IPS-20b (cell line): Measurements from ENCODE around the gene DAB2.

Experiments used
- H3K27ac ChIP-seq: one replicate; pipeline ENCODE4 v1.5.1; 2013; ENCODE audit warnings: low read length
- H3K27me3 ChIP-seq: 2 replicates; pipeline ENCODE4 v1.6.1; 2013; ENCODE audit warnings: mild to moderate bottlenecking, low read length, inconsistent platforms; ENCODE audit not compliant: insufficient read depth
- H3K36me3 ChIP-seq: 2 replicates; pipeline ENCODE4 v1.6.1; 2013; ENCODE audit warnings: low read depth, mild to moderate bottlenecking, inconsistent platforms, low read length, moderate library complexity; ENCODE audit not compliant: insufficient read depth
- H3K4me1 ChIP-seq: 2 replicates; pipeline ENCODE4 v1.6.1; 2013; ENCODE audit warnings: mild to moderate bottlenecking, control low read depth, inconsistent platforms, low read length, moderate library complexity; ENCODE audit not compliant: insufficient read depth
- H3K4me3 ChIP-seq: 2 replicates; pipeline ENCODE4 v1.5.1; 2013; ENCODE audit warnings: mild to moderate bottlenecking, low read length, inconsistent platforms
- H3K9ac ChIP-seq: 2 replicates; pipeline ENCODE4 v1.6.1; 2013; ENCODE audit warnings: low read depth, mild to moderate bottlenecking, inconsistent platforms, low read length, moderate library complexity
- H3K9me3 ChIP-seq: 2 replicates; pipeline ENCODE4 v1.6.1; 2013; ENCODE audit warnings: mild to moderate bottlenecking, low read depth, low read length, inconsistent platforms; ENCODE audit not compliant: insufficient read depth

Gene DAB2

GRCh38 chr5:39461007-39461682, 36.4 kb upstream of the DAB2 start:
- H3K36me3 ChIP-seq: no peaks in the 10 kb centered on the region
- no peaks in the 10 kb centered on the region for H3K4me1 ChIP-seq
- no peaks in the 10 kb centered on the region for H3K9me3 ChIP-seq
- peaks cover 4% of the 10 kb centered on the region; the same call in 1 of the 2 replicates for H3K27me3 ChIP-seq
- no peak overlapping the region for H3K27ac ChIP-seq
- H3K9ac ChIP-seq: no peak overlapping the region
- no peak overlapping the region for H3K4me3 ChIP-seq

GRCh38 chr5:39459907-39460306, 35.1 kb upstream of the DAB2 start:
- H3K4me3 ChIP-seq: no peak overlapping the region
- no peaks in the 10 kb centered on the region for H3K36me3 ChIP-seq
- peaks cover 4% of the 10 kb centered on the region; the same call in 1 of the 2 replicates for H3K27me3 ChIP-seq
- no peaks in the 10 kb centered on the region for H3K9me3 ChIP-seq
- no peak overlapping the region for H3K9ac ChIP-seq
- no peak overlapping the region for H3K27ac ChIP-seq
- no peaks in the 10 kb centered on the region for H3K4me1 ChIP-seq

- H3K9ac ChIP-seq: no peak overlapping the region
These were observed 34.3 kb upstream of the DAB2 start for GRCh38 chr5:39459071-39459470.

DNA sequence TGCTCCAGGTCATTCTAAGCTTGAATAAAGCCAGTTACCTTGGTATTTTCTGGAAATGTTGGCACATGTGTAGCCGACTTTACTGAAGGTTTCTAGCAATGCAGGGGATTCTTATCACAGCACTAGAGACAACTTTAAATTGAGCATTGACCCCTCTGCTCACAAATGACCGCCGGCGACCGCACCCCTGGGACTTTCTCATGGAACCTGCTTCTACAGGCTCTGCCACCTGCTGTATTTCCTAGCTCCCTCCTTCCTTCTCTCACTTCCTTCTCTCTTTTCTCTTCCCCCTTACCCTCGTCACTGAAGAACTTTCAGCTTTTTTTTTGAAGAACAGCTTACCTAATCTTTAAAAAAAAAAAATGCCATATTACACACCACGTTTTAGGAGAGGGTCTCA, 30.9 kb upstream of the DAB2 start:
- H3K36me3 ChIP-seq: no peaks in the 10 kb centered on the region
- no peaks in the 10 kb centered on the region for H3K4me1 ChIP-seq
- no peak overlapping the region for H3K9ac ChIP-seq
- H3K27me3 ChIP-seq: no peaks in the 10 kb centered on the region
- H3K27ac ChIP-seq: no peak overlapping the region
- no peaks in the 10 kb centered on the region for H3K9me3 ChIP-seq
- H3K4me3 ChIP-seq: no peak overlapping the region

More at GRCh38 chr5:39459071-39459470, 34.3 kb upstream of the DAB2 start:
- Histone ChIP-seq H3K27me3 (peaks cover 4% of the 10 kb centered on the region; the same call in 1 of the 2 replicates), H3K4me3 (no peak overlapping the region), H3K36me3 (no peaks in the 10 kb centered on the region), H3K4me1 (no peaks in the 10 kb centered on the region), H3K27ac (no peak overlapping the region), H3K9me3 (no peaks in the 10 kb centered on the region)

DNA sequence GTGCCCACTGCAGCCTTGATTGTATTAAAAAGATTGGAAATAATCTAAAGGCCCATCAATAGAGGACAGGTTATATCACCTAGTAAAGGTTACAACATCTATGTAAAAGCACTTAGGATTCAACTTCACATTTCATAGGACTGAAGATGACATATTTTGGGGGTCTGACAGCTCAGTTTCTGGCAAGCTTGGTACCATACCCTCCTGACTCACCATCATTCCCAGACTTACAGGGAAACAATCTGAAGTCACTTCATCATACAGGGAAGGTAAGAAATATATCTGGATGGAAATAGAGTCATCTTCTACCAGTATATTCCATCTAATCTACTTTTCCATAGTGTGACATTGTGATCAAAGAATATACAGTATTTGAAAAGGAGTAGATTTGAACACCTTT, 28.8 kb upstream of the DAB2 start:
- H3K27ac ChIP-seq: no peak overlapping the region

DNA sequence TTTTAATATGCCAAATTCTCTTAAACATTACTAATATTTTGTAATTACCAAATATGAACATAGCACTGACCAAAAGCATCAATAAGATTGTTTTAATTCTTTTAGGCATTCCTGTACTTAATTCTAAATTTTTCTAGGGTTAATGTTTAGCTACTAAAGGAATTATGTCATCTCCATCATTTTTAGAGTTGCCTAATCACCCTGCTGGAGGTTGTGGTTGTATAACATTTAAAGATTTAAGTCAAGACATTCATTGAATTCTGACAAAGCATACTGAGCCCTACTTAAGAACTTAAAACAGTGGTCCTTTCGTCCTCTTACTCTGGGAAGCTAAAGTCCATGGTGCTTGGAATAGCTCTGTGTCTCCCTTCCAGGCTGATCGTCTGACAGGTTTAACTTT, 28.1 kb upstream of the DAB2 start:
- Histone ChIP-seq H3K9ac (no peak overlapping the region), H3K4me3 (no peak overlapping the region), H3K9me3 (no peaks in the 10 kb centered on the region), H3K27ac (no peak overlapping the region), H3K27me3 (no peaks in the 10 kb centered on the region), H3K4me1 (no peaks in the 10 kb centered on the region), H3K36me3 (no peaks in the 10 kb centered on the region)

More for the DNA sequence above, 28.8 kb upstream of the DAB2 start:
- Histone ChIP-seq H3K36me3 (no peaks in the 10 kb centered on the region), H3K9ac (no peak overlapping the region), H3K27me3 (no peaks in the 10 kb centered on the region), H3K4me3 (no peak overlapping the region), H3K4me1 (no peaks in the 10 kb centered on the region), H3K9me3 (no peaks in the 10 kb centered on the region)

DNA sequence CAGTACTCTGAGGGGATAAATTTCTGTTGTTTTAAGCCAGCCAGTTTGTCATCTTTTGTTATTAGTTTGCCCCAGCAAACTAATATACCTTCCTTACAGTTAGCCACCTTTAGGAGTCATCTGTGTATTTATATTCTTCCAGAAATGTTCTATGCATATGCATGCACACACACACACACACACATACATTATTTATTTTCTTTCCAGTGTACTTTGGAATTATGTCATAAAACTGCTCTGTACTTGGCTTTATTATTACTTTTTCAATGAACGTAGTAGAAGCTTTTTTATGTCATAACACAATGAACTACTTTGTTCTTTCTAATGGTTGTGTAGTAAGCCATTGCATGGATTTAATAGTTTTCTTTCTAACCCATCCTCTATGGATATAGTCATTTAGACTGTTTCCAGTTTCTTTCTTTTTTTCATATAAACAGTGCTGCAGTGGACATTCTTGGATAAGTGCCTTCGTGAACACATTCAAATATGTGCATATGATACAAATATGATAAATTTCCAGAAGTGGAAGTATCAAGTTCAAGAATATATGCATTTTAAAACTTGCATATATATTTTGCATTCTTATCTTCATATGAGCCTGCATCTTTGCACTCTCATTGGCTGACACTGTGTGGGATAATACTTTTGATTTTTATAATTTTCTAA, 26.6 kb upstream of the DAB2 start:
- Histone ChIP-seq H3K36me3 (no peaks in the 10 kb centered on the region), H3K27me3 (no peaks in the 10 kb centered on the region), H3K27ac (no peak overlapping the region), H3K4me3 (no peak overlapping the region), H3K9me3 (no peaks in the 10 kb centered on the region), H3K9ac (no peak overlapping the region), H3K4me1 (no peaks in the 10 kb centered on the region)

DNA sequence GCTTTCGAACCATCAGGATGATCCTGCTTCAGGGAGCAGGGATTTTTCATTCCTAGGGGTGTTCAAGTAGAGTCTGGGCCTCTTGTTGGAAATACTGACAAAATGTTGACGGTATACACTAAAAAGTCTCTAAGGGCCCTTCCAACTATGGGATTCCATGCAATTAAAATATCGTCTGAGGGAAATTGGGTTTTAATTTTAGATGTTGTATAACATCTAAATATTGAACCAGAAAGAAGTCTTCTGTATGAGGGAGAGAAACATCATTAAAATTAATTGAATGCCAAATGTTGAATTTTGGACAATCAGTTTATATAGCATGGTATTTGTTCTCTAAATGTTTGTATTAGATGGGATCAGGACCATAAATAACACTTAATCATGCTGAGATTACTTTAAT, 25.7 kb upstream of the DAB2 start:
- H3K4me3 ChIP-seq: no peak overlapping the region
- H3K9ac ChIP-seq: no peak overlapping the region
- H3K27me3 ChIP-seq: no peaks in the 10 kb centered on the region
- no peaks in the 10 kb centered on the region for H3K36me3 ChIP-seq
- no peaks in the 10 kb centered on the region for H3K9me3 ChIP-seq
- no peaks in the 10 kb centered on the region for H3K4me1 ChIP-seq
- no peak overlapping the region for H3K27ac ChIP-seq

GRCh38 chr5:39449591-39449990, 24.8 kb upstream of the DAB2 start:
- Histone ChIP-seq H3K4me3 (no peak overlapping the region), H3K4me1 (no peaks in the 10 kb centered on the region), H3K36me3 (no peaks in the 10 kb centered on the region), H3K9me3 (no peaks in the 10 kb centered on the region), H3K27ac (no peak overlapping the region), H3K27me3 (no peaks in the 10 kb centered on the region), H3K9ac (no peak overlapping the region)

DNA sequence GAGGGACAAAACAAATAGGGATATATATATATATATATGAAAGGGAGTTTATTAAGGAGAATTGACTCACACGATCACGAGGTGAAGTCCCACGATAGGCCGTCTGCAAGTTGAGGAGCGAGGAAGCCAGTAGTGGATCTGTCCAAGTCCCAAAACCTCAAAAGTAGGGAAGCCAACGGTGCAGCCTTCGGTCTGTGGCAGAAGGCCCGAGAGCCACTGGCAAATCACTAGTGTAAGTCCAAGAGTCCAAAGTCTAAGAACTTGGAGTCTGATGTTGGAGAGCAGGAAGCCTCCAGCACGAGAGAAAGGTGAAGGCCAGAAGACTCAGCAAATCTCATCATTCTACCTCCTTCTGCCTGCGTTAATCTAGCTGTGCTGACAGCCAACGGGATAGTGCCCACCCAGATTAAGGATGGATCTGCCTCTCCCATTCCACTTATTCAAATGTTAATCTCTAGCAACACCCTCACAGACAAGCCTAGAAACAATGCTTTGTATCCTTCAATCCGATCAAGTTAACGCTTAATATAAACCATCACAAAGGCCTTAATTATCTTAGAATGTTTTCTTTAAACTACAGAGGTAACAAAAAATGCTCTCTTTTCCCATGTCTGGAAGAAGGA, 23.8 kb upstream of the DAB2 start:
- Histone ChIP-seq H3K27me3 (no peaks in the 10 kb centered on the region), H3K27ac (no peak overlapping the region), H3K4me3 (no peak overlapping the region), H3K9me3 (no peaks in the 10 kb centered on the region), H3K9ac (no peak overlapping the region), H3K36me3 (no peaks in the 10 kb centered on the region), H3K4me1 (no peaks in the 10 kb centered on the region)

- Histone ChIP-seq H3K4me3 (no peak overlapping the region), H3K9me3 (no peaks in the 10 kb centered on the region), H3K4me1 (no peaks in the 10 kb centered on the region), H3K9ac (no peak overlapping the region), H3K27me3 (no peaks in the 10 kb centered on the region), H3K27ac (no peak overlapping the region), H3K36me3 (no peaks in the 10 kb centered on the region)
These were observed 23.2 kb upstream of the DAB2 start for GRCh38 chr5:39447968-39448367.

GRCh38 chr5:39447059-39447458, 22.3 kb upstream of the DAB2 start:
- H3K27me3 ChIP-seq: no peaks in the 10 kb centered on the region
- H3K9me3 ChIP-seq: no peaks in the 10 kb centered on the region
- no peak overlapping the region for H3K27ac ChIP-seq
- no peaks in the 10 kb centered on the region for H3K36me3 ChIP-seq
- H3K4me1 ChIP-seq: no peaks in the 10 kb centered on the region
- no peak overlapping the region for H3K9ac ChIP-seq
- H3K4me3 ChIP-seq: no peak overlapping the region
